Endodermal cell (in vitro differentiated cells): ENCODE data around the gene BORCS8. TPM values are rescaled to one million over a fixed set of nuclear protein-coding genes. Genes with fewer than 3 reads are reported as not detected.

Experiments used
- DNase-seq: peaks from one replicate; pipeline ENCODE4 v3.0.0-alpha.2; 2017
- H3K27ac ChIP-seq: 2 replicates; pipeline ENCODE4 v1.5.1; 2013; ENCODE audit warnings: mild to moderate bottlenecking, low read depth, low read length, moderate library complexity
- H3K27me3 ChIP-seq: 2 replicates; pipeline ENCODE4 v1.6.1; 2013; ENCODE audit warnings: mild to moderate bottlenecking, low read length, moderate library complexity; ENCODE audit not compliant: insufficient read depth, control insufficient read depth, poor library complexity, severe bottlenecking
- H3K36me3 ChIP-seq: 2 replicates; pipeline ENCODE4 v1.7.0; 2013; ENCODE audit warnings: mild to moderate bottlenecking, low read length, moderate library complexity; ENCODE audit not compliant: control insufficient read depth, insufficient read depth
- H3K4me1 ChIP-seq: one replicate; pipeline ENCODE4 v1.7.0; 2013; ENCODE audit warnings: low read length; ENCODE audit not compliant: control insufficient read depth, insufficient read depth
- H3K4me3 ChIP-seq: 2 replicates; pipeline ENCODE4 v1.5.1; 2013; ENCODE audit warnings: mild to moderate bottlenecking, low read length, moderate library complexity
- H3K9ac ChIP-seq: 2 replicates; pipeline ENCODE4 v1.6.1; 2013; ENCODE audit warnings: mild to moderate bottlenecking, low read length, moderate library complexity; ENCODE audit not compliant: poor library complexity, severe bottlenecking; ENCODE audit errors: extremely low read depth
- H3K9me3 ChIP-seq: 2 replicates; pipeline ENCODE4 v1.6.1; 2013; ENCODE audit warnings: mild to moderate bottlenecking, low read length, moderate library complexity; ENCODE audit not compliant: control insufficient read depth
- H3K27ac Mint-ChIP-seq: 2 replicates; pipeline ENCODE4 v1.8.0; 2020; ENCODE audit warnings: mixed read lengths
- H3K27me3 Mint-ChIP-seq: 2 replicates; pipeline ENCODE4 v1.8.0; 2021; ENCODE audit warnings: mild to moderate bottlenecking, mixed read lengths; ENCODE audit not compliant: insufficient read depth
- H3K36me3 Mint-ChIP-seq: 2 replicates; pipeline ENCODE4 v1.8.0; 2020; ENCODE audit warnings: low read depth, mixed read lengths
- H3K4me1 Mint-ChIP-seq: 2 replicates; pipeline ENCODE4 v1.8.0; 2020; ENCODE audit warnings: mixed read lengths
- H3K4me3 Mint-ChIP-seq: 2 replicates; pipeline ENCODE4 v1.8.0; 2020; ENCODE audit warnings: mild to moderate bottlenecking, moderate library complexity, mixed read lengths
- H3K9me3 Mint-ChIP-seq: 2 replicates; pipeline ENCODE4 v1.8.0; 2020; ENCODE audit warnings: mild to moderate bottlenecking, mixed read lengths
- WGBS, 2 experiments: methylation state at CpG; one replicate each; pipeline versions ENCODE4 v1.1.5 to v1.1.7; 2013; ENCODE audit warnings: missing lambda C conversion rate in 2 of 2, mixed read lengths in 1 of 2; ENCODE audit not compliant: insufficient coverage in 1 of 2, insufficient read length in 1 of 2; 5-methylcytosine and 5-hydroxymethylcytosine counted together
- total RNA-seq, 2 donors: library from RNA; stranded (reverse); fragmentation: NEBNext Ultra II Directional in 1 of 2; extraction: Animal tissue kit (Norgen Biotek cat#: 25700) in 1 of 2; gene quantifications; 2 replicates in 1 of 2; 3 replicates in 1 of 2; pipeline ENCODE4 v1.2.1, GENCODE V29; 2021
- TF ChIP-seq, protein P1 (sequence below): fragments of 200-600 bp; sonication (generic); conservative IDR thresholded peaks from 2 replicates; pipeline ENCODE4 v1.5.0; 2021; ENCODE audit warnings: antibody characterized with exemption, mild to moderate bottlenecking

BORCS8 gene
- total RNA-seq, 2 donors from 2014 or later = 22.6 to 34.3 TPM

- no peak for DNase-seq
- peaks cover 79% of the 10 kb centered on the region for H3K27me3 Mint-ChIP-seq
- no peak overlapping the region for H3K9ac ChIP-seq
Measured at GRCh38 chr19:19213426-19214158, 21.6 kb upstream of the BORCS8 start.

DNA sequence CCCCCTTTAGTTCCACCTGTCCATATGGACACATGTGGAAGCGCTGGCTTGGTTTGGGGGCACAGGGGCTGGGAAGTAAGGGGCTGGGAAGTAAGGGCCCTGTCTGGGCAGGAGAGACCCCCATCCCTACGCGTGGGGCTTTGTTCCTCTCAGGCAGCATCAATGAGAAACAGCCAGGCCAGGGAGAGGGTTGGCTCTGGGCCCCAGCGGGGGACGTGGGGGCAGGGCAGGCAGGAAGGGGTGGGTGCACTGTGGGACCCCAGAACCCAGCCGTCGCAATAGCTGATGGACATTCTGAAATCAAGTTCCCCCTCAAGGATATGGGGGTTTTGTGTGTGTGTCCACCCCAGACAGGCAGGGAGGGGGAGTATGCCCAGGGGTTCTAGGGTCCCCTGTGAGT lies 21.0 kb upstream of the BORCS8 start:
- 16 to 21% methylated on average over 2 to 7 of the region's 7 CpGs for WGBS, 2 experiments
- Histone ChIP-seq H3K9me3 (no peaks in the 10 kb centered on the region), H3K27me3 (peaks cover 71% of the 10 kb centered on the region), H3K4me1 (no peaks in the 10 kb centered on the region), H3K9ac (no peak overlapping the region), H3K27ac (no peak overlapping the region), H3K4me3 (no peak overlapping the region), H3K36me3 (no peaks in the 10 kb centered on the region)
- DNase-seq = no peak
- TF ChIP-seq, protein P1, sequence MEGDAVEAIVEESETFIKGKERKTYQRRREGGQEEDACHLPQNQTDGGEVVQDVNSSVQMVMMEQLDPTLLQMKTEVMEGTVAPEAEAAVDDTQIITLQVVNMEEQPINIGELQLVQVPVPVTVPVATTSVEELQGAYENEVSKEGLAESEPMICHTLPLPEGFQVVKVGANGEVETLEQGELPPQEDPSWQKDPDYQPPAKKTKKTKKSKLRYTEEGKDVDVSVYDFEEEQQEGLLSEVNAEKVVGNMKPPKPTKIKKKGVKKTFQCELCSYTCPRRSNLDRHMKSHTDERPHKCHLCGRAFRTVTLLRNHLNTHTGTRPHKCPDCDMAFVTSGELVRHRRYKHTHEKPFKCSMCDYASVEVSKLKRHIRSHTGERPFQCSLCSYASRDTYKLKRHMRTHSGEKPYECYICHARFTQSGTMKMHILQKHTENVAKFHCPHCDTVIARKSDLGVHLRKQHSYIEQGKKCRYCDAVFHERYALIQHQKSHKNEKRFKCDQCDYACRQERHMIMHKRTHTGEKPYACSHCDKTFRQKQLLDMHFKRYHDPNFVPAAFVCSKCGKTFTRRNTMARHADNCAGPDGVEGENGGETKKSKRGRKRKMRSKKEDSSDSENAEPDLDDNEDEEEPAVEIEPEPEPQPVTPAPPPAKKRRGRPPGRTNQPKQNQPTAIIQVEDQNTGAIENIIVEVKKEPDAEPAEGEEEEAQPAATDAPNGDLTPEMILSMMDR = no peak
- Mint-ChIP-seq H3K4me1 (no peaks in the 10 kb centered on the region), H3K27me3 (peaks cover 82% of the 10 kb centered on the region), H3K9me3 (no peaks in the 10 kb centered on the region), H3K27ac (no peak overlapping the region), H3K4me3 (no peak overlapping the region), H3K36me3 (no peaks in the 10 kb centered on the region)

More at GRCh38 chr19:19213426-19214158, 21.6 kb upstream of the BORCS8 start:
- H3K36me3 ChIP-seq = no peaks in the 10 kb centered on the region
- Mint-ChIP-seq H3K4me1 (no peaks in the 10 kb centered on the region), H3K9me3 (no peaks in the 10 kb centered on the region), H3K4me3 (no peak overlapping the region), H3K27ac (no peak overlapping the region), H3K36me3 (no peaks in the 10 kb centered on the region)
- H3K27me3 ChIP-seq = peaks cover 68% of the 10 kb centered on the region
- no peaks in the 10 kb centered on the region for H3K9me3 ChIP-seq
- H3K27ac ChIP-seq = no peak overlapping the region
- no peaks in the 10 kb centered on the region for H3K4me1 ChIP-seq
- H3K4me3 ChIP-seq = no peak overlapping the region
- TF ChIP-seq, protein P1 = no peak
- 42 to 54% methylated on average over 4 to 19 of the region's 21 CpGs for WGBS, 2 experiments

GRCh38 chr19:19211499-19212420 lies 19.8 kb upstream of the BORCS8 start, which contains the start of gene NCAN:
Gene NCAN (plus strand): TSS chr19:19211958. CDS start chr19:19216954, 4,996 bp downstream.
- no peaks in the 10 kb centered on the region for H3K36me3 ChIP-seq
- H3K4me3 Mint-ChIP-seq = peak within 1 kb of the TSS; percentile 53
- no peaks in the 10 kb centered on the region for H3K36me3 Mint-ChIP-seq
- DNase-seq = peak; percentile 75
- H3K4me1 ChIP-seq = no peaks in the 10 kb centered on the region
- no peaks in the 10 kb centered on the region for H3K9me3 ChIP-seq
- peaks cover 82% of the 10 kb centered on the region for H3K27me3 ChIP-seq
- WGBS, 2 experiments = 9 to 26% methylated on average over 14 to 54 of the region's 54 CpGs
- H3K4me1 Mint-ChIP-seq = no peaks in the 10 kb centered on the region
- H3K9me3 Mint-ChIP-seq = no peaks in the 10 kb centered on the region
- H3K27ac Mint-ChIP-seq = no peak within 1 kb of the TSS
- no peak within 1 kb of the TSS for H3K27ac ChIP-seq
- no peak within 1 kb of the TSS for H3K9ac ChIP-seq
- peak within 1 kb of the TSS; percentile 56 for H3K4me3 ChIP-seq
- TF ChIP-seq, protein P1 = no peak
- H3K27me3 Mint-ChIP-seq = peaks cover 87% of the 10 kb centered on the region
